GM12864 (cell line): ENCODE results near the gene RUNDC3A.
A peak's percentile ranks its signal among the peaks of the same experiment; 100 is the strongest.

Source experiments
- DNase-seq: peaks from one replicate; pipeline ENCODE4 v3.0.0-alpha.2; 2011; ENCODE audit warnings: low read depth
- H3K4me3 ChIP-seq: 2 replicates; pipeline ENCODE4 v1.5.1; 2011; ENCODE audit warnings: mild to moderate bottlenecking, low read depth, low read length, control low read depth
- TF ChIP-seq, protein P1 (sequence below): IDR thresholded peaks from 2 replicates; pipeline ENCODE4 v1.5.1; 2011; ENCODE audit warnings: low read depth, mild to moderate bottlenecking, moderate library complexity, low read length, control low read depth, inconsistent platforms; ENCODE audit errors: missing control alignments

Gene RUNDC3A

DNA sequence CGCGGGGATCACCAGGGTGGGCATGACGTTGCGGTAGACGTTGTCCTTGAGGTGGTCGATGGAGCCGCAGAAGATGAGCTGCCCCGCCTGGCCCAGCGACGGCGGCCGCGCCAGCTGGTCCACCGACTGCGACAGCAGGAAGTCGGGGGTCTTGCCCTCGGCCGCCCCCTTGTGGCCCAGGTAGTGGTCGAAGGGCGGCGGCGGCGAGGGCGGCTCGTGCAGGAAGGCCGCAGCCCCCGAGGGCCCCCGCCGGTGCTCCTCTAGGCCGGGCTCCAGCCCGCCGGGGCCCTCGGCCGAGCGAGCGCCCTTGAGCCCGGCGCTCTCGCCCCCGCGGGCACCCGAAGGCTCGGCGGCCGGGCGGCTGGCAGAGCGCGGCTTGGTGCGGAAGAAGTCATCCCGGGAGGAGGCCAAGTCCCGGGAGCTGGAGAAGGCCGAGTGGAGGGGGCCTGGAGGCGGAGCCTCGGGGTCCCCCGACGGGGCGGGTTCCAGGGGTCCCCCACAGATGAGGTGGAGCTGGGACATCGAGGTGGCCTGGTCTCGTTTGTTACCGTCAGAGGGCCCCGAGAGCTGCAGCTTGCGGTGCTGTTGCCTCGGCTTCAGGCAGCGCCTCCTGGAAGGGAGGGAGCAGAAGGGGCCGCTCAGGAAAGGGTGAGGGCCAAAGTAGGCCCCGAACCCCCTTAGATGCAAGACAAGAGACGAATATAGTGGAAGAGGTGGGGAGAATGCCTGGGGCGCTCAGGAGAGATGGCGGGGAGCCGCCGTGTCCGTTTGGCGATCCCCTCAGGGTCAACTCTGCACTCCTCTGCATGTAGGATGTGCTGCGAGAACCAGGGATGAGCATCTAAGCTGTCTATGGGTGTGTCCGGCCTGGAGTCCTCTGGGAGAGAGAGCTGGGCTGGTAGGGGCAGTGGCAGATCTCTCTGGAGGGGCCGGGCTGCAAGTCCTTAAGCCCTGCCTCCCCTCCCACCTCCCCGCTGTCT lies 46.5 kb downstream of the RUNDC3A start:
- DNase-seq = no peak
- peak overlapping the region; percentile 28; the same call in 1 of the 2 replicates for H3K4me3 ChIP-seq

DNA sequence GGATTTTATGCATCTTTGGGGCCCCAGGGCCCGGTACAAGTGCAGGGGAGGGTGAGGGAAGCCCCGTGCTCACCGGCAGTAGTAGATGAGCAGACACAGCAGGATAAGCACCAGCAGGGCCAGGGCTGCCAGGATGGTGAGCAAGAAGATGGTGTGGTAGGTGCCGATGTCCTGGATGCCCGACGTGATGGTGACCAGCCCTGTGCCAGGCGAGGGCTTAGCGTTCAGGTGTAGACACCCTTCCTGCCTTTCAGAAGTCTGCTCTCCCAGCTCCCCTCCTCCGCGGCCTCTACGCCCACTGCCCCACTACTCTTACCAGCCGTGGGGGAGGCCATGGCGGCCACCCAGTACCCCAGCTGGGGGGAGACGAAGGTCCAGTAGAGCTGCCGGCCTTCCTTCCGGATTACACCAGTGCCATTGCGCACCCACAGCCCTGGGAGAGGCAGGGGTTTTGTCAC lies 47.3 kb downstream of the RUNDC3A start:
- no peak overlapping the region for H3K4me3 ChIP-seq
- TF ChIP-seq, protein P1, sequence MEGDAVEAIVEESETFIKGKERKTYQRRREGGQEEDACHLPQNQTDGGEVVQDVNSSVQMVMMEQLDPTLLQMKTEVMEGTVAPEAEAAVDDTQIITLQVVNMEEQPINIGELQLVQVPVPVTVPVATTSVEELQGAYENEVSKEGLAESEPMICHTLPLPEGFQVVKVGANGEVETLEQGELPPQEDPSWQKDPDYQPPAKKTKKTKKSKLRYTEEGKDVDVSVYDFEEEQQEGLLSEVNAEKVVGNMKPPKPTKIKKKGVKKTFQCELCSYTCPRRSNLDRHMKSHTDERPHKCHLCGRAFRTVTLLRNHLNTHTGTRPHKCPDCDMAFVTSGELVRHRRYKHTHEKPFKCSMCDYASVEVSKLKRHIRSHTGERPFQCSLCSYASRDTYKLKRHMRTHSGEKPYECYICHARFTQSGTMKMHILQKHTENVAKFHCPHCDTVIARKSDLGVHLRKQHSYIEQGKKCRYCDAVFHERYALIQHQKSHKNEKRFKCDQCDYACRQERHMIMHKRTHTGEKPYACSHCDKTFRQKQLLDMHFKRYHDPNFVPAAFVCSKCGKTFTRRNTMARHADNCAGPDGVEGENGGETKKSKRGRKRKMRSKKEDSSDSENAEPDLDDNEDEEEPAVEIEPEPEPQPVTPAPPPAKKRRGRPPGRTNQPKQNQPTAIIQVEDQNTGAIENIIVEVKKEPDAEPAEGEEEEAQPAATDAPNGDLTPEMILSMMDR = no peak
- no peak for DNase-seq

More for the DNA sequence above, 46.5 kb downstream of the RUNDC3A start:
- TF ChIP-seq, protein P1 = peak; percentile 55

DNA sequence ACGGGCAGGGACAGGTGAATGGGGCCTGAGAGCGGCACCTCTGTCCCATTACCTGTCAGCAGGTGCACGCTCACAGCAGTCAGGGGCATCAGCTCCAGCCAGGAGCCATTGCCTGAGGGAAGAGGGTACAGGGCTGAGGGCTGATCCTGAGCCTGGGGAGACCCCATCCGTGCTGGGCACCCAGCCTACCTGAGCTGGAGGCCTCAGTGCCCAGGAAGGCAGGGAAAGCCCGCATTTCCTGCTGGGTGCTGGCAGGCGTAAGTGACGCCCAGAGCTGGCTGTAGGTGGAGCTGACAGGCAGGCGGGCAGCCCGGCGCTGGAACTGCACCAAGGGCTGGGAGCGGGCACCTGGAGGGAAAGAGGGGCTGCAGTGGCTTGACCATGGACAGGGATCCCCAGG lies 47.8 kb downstream of the RUNDC3A start:
- H3K4me3 ChIP-seq = no peak overlapping the region
- no peak for DNase-seq
- TF ChIP-seq, protein P1 = no peak

DNA sequence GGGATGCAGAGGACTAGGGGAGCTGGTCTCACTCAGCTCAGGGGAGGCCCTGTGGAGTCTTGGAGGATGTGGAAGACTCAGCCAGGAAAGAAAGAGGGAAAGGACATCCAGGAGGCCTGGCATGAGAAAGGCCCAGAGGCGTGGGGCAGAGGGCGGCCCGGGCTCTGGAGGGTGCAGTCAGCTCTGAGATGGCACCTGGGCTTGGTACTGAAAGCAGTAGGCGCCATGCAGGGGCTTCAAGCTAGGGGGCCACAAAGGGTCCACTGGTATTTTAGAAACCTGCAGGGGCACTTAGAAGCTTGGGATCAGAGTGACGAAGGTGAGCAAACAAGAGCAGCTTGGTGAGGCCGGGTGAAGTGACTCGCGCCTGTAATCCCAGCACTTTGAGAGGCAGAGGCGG lies 49.7 kb downstream of the RUNDC3A start:
- H3K4me3 ChIP-seq = no peak overlapping the region
- TF ChIP-seq, protein P1 = no peak
- no peak for DNase-seq

DNA sequence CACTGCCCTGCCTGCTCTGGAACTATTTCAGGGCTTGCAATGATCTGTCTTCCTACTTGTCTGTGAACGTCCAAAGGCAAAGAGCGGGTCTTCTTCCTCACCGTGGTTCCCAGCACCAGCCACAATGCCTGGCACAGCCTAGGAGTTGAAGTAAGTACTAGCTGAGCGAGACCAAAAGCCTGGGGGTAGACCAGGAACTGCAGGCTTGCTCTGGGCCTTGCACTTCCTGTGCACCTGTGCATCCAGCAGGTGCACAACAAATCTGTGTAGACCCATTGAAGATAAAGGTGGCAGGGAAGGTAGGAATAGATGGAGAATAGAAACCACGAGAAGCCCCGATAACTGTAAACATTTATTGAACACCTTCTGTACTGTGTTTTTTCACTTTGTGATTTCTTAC lies 50.6 kb downstream of the RUNDC3A start:
- no peak overlapping the region for H3K4me3 ChIP-seq
- no peak for DNase-seq
- TF ChIP-seq, protein P1 = no peak

DNA sequence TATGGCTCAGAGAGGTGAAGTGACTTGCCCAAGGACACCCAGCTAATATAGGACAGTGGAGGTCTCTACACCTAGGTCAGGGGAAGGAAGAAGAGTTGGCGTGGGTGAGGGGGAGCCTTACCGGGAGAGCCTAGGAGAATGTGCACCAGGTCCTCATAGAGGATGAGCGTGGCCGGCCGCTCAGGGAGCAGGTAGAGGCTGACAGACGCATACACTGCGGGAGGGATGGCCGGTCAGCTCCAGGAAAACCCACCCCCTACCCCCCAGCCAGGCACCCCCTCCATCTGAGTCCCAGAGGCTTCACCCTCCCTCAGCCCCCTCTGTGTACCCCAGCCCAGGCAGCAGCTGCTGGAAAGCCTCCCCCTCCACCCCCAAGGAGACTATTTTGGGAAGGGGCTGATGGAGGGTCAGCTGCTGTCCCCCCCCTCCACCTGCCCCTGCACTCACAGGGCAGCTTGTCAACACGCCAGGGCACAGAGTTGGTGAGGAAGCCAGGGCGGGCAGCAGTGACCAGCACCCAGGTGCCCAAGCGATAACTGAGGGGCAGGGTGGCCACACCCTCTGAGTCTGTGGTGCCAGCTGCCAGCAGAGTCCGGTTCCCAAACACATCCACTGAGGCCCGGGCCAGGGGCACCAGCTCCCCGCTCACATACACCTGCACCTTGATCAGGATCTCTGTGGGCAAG lies 51.2 kb downstream of the RUNDC3A start:
- TF ChIP-seq, protein P1 = no peak
- DNase-seq = no peak
- H3K4me3 ChIP-seq = no peak overlapping the region
